ENCODE results near the gene ZBTB48. TPM values are rescaled to one million over a fixed set of nuclear protein-coding genes. Genes with fewer than 3 reads are reported as not detected.

Gene ZBTB48
- total RNA-seq, 1 donor from 2014 or later = 18.3 TPM

GRCh38 chr1:6588893-6589520 is 9.2 kb downstream of the ZBTB48 start:
- no peak for TF ChIP-seq EZH2 (IDR thresholded peaks at IDR 0.05)
- no peak for TF ChIP-seq EZH2phosphoT487 (IDR thresholded peaks at IDR 0.05)
- TF ChIP-seq CTCF (IDR thresholded peaks at IDR 0.05) = no peak

GRCh38 chr1:6590046-6590445 is 10.3 kb downstream of the ZBTB48 start:
- Mint-ChIP-seq H3K27ac (no peak overlapping the region), H3K4me3 (no peak overlapping the region), H3K27me3 (ENCODE audit: insufficient read depth, low read depth) (peaks cover 4% of the 10 kb centered on the region), H3K9me3 (no peaks in the 10 kb centered on the region), H3K36me3 (peaks cover 4% of the 10 kb centered on the region), H3K4me1 (no peaks in the 10 kb centered on the region)
- Histone ChIP-seq H3K4me1 (no peaks in the 10 kb centered on the region), H3K36me3 (no peaks in the 10 kb centered on the region), H3F3A (ENCODE audit: low read depth) (no peaks in the 10 kb centered on the region), H3K27ac (no peak overlapping the region), H3K4me3 (no peak overlapping the region), H3K9ac (no peak overlapping the region), H3K27me3 (no peaks in the 10 kb centered on the region), H2AFZ (replicated peaks) (no peak overlapping the region), H4K20me1 (ENCODE audit: low read depth) (peaks cover 9% of the 10 kb centered on the region), H3K79me2 (ENCODE audit: low read depth) (no peaks in the 10 kb centered on the region), H3K9me3 (ENCODE audit: low read depth) (no peaks in the 10 kb centered on the region), H3K4me2 (no peak overlapping the region)
- DNase-seq (ENCODE audit: low spot score) = no peak
- TF ChIP-seq EZH2phosphoT487 (IDR thresholded peaks at IDR 0.05) = no peak
- TF ChIP-seq EZH2 (IDR thresholded peaks at IDR 0.05) = no peak
- TF ChIP-seq CTCF (IDR thresholded peaks at IDR 0.05) = no peak

More at GRCh38 chr1:6588893-6589520, 9.2 kb downstream of the ZBTB48 start:
- H3K27me3 ChIP-seq = no peaks in the 10 kb centered on the region
- Mint-ChIP-seq H3K27ac (no peak overlapping the region), H3K9me3 (no peaks in the 10 kb centered on the region), H3K4me1 (no peaks in the 10 kb centered on the region), H3K36me3 (peaks cover 4% of the 10 kb centered on the region), H3K27me3 (ENCODE audit: insufficient read depth, low read depth) (peaks cover 4% of the 10 kb centered on the region), H3K4me3 (no peak overlapping the region)
- H3K4me2 ChIP-seq = no peak overlapping the region
- DNase-seq (ENCODE audit: low spot score) = no peak
- no peaks in the 10 kb centered on the region for H3K36me3 ChIP-seq
- H3K79me2 ChIP-seq (ENCODE audit: low read depth) = no peaks in the 10 kb centered on the region
- peaks cover 10% of the 10 kb centered on the region for H4K20me1 ChIP-seq (ENCODE audit: low read depth)
- H3K9ac ChIP-seq = no peak overlapping the region
- H2AFZ ChIP-seq (replicated peaks) = no peak overlapping the region
- peaks cover 2% of the 10 kb centered on the region for H3F3A ChIP-seq (ENCODE audit: low read depth)
- H3K27ac ChIP-seq = no peak overlapping the region
- H3K9me3 ChIP-seq (ENCODE audit: low read depth) = no peaks in the 10 kb centered on the region
- no peak overlapping the region for H3K4me3 ChIP-seq
- H3K4me1 ChIP-seq = no peaks in the 10 kb centered on the region

- Mint-ChIP-seq H3K36me3 (peaks cover 7% of the 10 kb centered on the region), H3K27me3 (ENCODE audit: insufficient read depth, low read depth) (peaks cover 4% of the 10 kb centered on the region), H3K9me3 (no peaks in the 10 kb centered on the region), H3K27ac (no peak overlapping the region), H3K4me3 (no peak overlapping the region), H3K4me1 (no peaks in the 10 kb centered on the region)
- Histone ChIP-seq H3K79me2 (ENCODE audit: low read depth) (no peaks in the 10 kb centered on the region), H3F3A (ENCODE audit: low read depth) (no peaks in the 10 kb centered on the region), H3K4me3 (no peak overlapping the region), H3K27me3 (no peaks in the 10 kb centered on the region), H2AFZ (replicated peaks) (no peak overlapping the region), H3K9me3 (ENCODE audit: low read depth) (no peaks in the 10 kb centered on the region), H3K36me3 (no peaks in the 10 kb centered on the region), H3K4me2 (no peak overlapping the region), H4K20me1 (ENCODE audit: low read depth) (peaks cover 10% of the 10 kb centered on the region), H3K27ac (no peak overlapping the region), H3K9ac (no peak overlapping the region), H3K4me1 (no peaks in the 10 kb centered on the region)
- TF ChIP-seq EZH2phosphoT487 (IDR thresholded peaks at IDR 0.05) = no peak
- TF ChIP-seq EZH2 (IDR thresholded peaks at IDR 0.05) = no peak
- TF ChIP-seq CTCF (IDR thresholded peaks at IDR 0.05) = no peak
- no peak for DNase-seq (ENCODE audit: low spot score)
Measured at GRCh38 chr1:6591222-6591621, 11.4 kb downstream of the ZBTB48 start.

All from neural progenitor cell (in vitro differentiated cells).